Smooth muscle cell (in vitro differentiated cells): Measurements from ENCODE around the gene SIN3B. TPM values are rescaled to one million over a fixed set of nuclear protein-coding genes. Genes with fewer than 3 reads are reported as not detected.

Source experiments
- DNase-seq: peaks from one replicate; lab custom pipeline; 2025; ENCODE audit not compliant: unreplicated experiment; lab: John Stamatoyannopoulos, UW
- H2AFZ ChIP-seq: fragments of 200-600 bp; sonication (generic); 2 replicates; pipeline ENCODE4 v1.6.0; 2016; ENCODE audit warnings: antibody characterized with exemption, low read depth, mild to moderate bottlenecking
- H3F3A ChIP-seq: fragments of 200-600 bp; sonication (generic); 2 replicates; pipeline ENCODE4 v1.6.0; 2017; ENCODE audit warnings: antibody characterized with exemption, low read depth
- H3K27ac ChIP-seq: fragments of 200-600 bp; sonication (generic); 2 replicates; pipeline ENCODE4 v1.5.1; 2016; ENCODE audit warnings: low read depth, mild to moderate bottlenecking
- H3K27me3 ChIP-seq: fragments of 200-600 bp; sonication (generic); 2 replicates; pipeline ENCODE4 v1.6.1; 2016; ENCODE audit warnings: low read depth, mild to moderate bottlenecking
- H3K36me3 ChIP-seq: fragments of 200-600 bp; sonication (generic); 2 replicates; pipeline ENCODE4 v1.5.1; 2016; ENCODE audit warnings: low read depth
- H3K4me1 ChIP-seq: fragments of 200-600 bp; sonication (generic); 2 replicates; pipeline ENCODE4 v1.5.1; 2016; ENCODE audit warnings: low read depth
- H3K4me2 ChIP-seq: fragments of 200-600 bp; sonication (generic); 2 replicates; pipeline ENCODE4 v1.6.0; 2016; ENCODE audit warnings: mild to moderate bottlenecking
- H3K4me3 ChIP-seq: fragments of 200-600 bp; sonication (generic); 2 replicates; pipeline ENCODE4 v1.5.1; 2016; ENCODE audit warnings: mild to moderate bottlenecking
- H3K79me2 ChIP-seq: fragments of 200-600 bp; sonication (generic); 2 replicates; pipeline ENCODE4 v1.6.0; 2016; ENCODE audit warnings: low read depth, mild to moderate bottlenecking
- H3K9ac ChIP-seq: fragments of 200-600 bp; sonication (generic); 2 replicates; pipeline ENCODE4 v1.6.0; 2016; ENCODE audit warnings: low read depth
- H3K9me3 ChIP-seq: fragments of 200-600 bp; sonication (generic); replicated peaks from 2 replicates; pipeline ENCODE4 v1.5.1; 2016; ENCODE audit warnings: low read depth
- H4K20me1 ChIP-seq: fragments of 200-600 bp; sonication (generic); 2 replicates; pipeline ENCODE4 v1.6.0; 2016; ENCODE audit warnings: low read depth
- CTCF ChIP-seq: fragments of 200-600 bp; sonication (generic); IDR thresholded peaks from 2 replicates; pipeline ENCODE4 v1.5.1; 2017; ENCODE audit warnings: borderline replicate concordance, mild to moderate bottlenecking, antibody characterized with exemption; ENCODE audit not compliant: insufficient read depth, poor library complexity, severe bottlenecking
- WGBS: methylation state at CpG from one replicate; pipeline ENCODE4 v1.1.7; 2016; ENCODE audit warnings: low lambda C conversion rate; 5-methylcytosine and 5-hydroxymethylcytosine counted together
- polyA plus RNA-seq: library from polyadenylated mRNA; unstranded; fragments of >200 nt; fragmentation: Nextera tagmentation; extraction: Ambion mirVana; gene quantifications from 2 replicates; pipeline ENCODE4 v1.2.1, GENCODE V29; 2016
- total RNA-seq: library from RNA; depleted of rRNA; stranded (reverse); fragments of >200 nt; gene quantifications from 2 replicates; pipeline ENCODE4 v1.2.3, GENCODE V29; 2014

The SIN3B gene
- total and polyA plus RNA-seq, 2 experiments from 2014 or later = 16.5 to 25.1 TPM

- H3K9ac ChIP-seq = no peak overlapping the region
- no peak overlapping the region for H2AFZ ChIP-seq
- H3K4me3 ChIP-seq = no peak overlapping the region
- no peaks in the 10 kb centered on the region for H3F3A ChIP-seq
- H3K27me3 ChIP-seq = no peaks in the 10 kb centered on the region
- H3K9me3 ChIP-seq = no peaks in the 10 kb centered on the region
- no peak for TF ChIP-seq CTCF
- no peaks in the 10 kb centered on the region for H3K36me3 ChIP-seq
- no peak for DNase-seq
- no peaks in the 10 kb centered on the region for H3K79me2 ChIP-seq
- no peaks in the 10 kb centered on the region for H4K20me1 ChIP-seq
- no peak overlapping the region for H3K27ac ChIP-seq
- no peak overlapping the region for H3K4me2 ChIP-seq
- no peaks in the 10 kb centered on the region for H3K4me1 ChIP-seq
- 92% methylated on average over 19 of the region's 19 CpGs for WGBS
Observed at GRCh38 chr19:16901491-16902175, 72.4 kb downstream of the SIN3B start.

GRCh38 chr19:16902545-16902944 is 73.3 kb downstream of the SIN3B start:
- no peaks in the 10 kb centered on the region for H3K4me1 ChIP-seq
- no peak overlapping the region for H3K9ac ChIP-seq
- H3F3A ChIP-seq = no peaks in the 10 kb centered on the region
- no peaks in the 10 kb centered on the region for H3K9me3 ChIP-seq
- H2AFZ ChIP-seq = no peak overlapping the region
- no peaks in the 10 kb centered on the region for H3K27me3 ChIP-seq
- H3K4me3 ChIP-seq = no peak overlapping the region
- no peak for DNase-seq
- no peak overlapping the region for H3K27ac ChIP-seq
- TF ChIP-seq CTCF = no peak
- no peaks in the 10 kb centered on the region for H3K79me2 ChIP-seq
- 91% methylated on average over 12 of the region's 12 CpGs for WGBS
- no peaks in the 10 kb centered on the region for H3K36me3 ChIP-seq
- no peak overlapping the region for H3K4me2 ChIP-seq
- no peaks in the 10 kb centered on the region for H4K20me1 ChIP-seq

GRCh38 chr19:16903347-16903746 is 74.1 kb downstream of the SIN3B start:
- Histone ChIP-seq H4K20me1 (no peaks in the 10 kb centered on the region), H3K4me3 (no peak overlapping the region), H3K9me3 (no peaks in the 10 kb centered on the region), H3K9ac (no peak overlapping the region), H3K27me3 (no peaks in the 10 kb centered on the region), H3K4me2 (no peak overlapping the region), H3K4me1 (no peaks in the 10 kb centered on the region), H3K79me2 (no peaks in the 10 kb centered on the region), H3F3A (no peaks in the 10 kb centered on the region), H3K36me3 (no peaks in the 10 kb centered on the region), H2AFZ (no peak overlapping the region), H3K27ac (no peak overlapping the region)
- no peak for DNase-seq
- WGBS = 90% methylated on average over 7 of the region's 7 CpGs
- TF ChIP-seq CTCF = no peak

- Histone ChIP-seq H3K27me3 (no peaks in the 10 kb centered on the region), H3F3A (no peaks in the 10 kb centered on the region), H3K4me2 (no peak overlapping the region), H2AFZ (no peak overlapping the region), H3K4me3 (no peak overlapping the region), H3K9ac (no peak overlapping the region), H4K20me1 (no peaks in the 10 kb centered on the region), H3K9me3 (no peaks in the 10 kb centered on the region), H3K27ac (no peak overlapping the region), H3K36me3 (no peaks in the 10 kb centered on the region), H3K79me2 (no peaks in the 10 kb centered on the region), H3K4me1 (no peaks in the 10 kb centered on the region)
- no peak for TF ChIP-seq CTCF
- 45% methylated on average over 5 of the region's 5 CpGs for WGBS
- no peak for DNase-seq
Observed at GRCh38 chr19:16904599-16904998, 75.4 kb downstream of the SIN3B start.
